GM13976 (cell line): ENCODE measurements around the gene ZBTB43.

Experiments used
- DNase-seq: peaks from one replicate; pipeline ENCODE4 v3.0.0; 2012; ENCODE audit warnings: low spot score
- CTCF ChIP-seq: IDR thresholded peaks from 2 replicates; pipeline ENCODE4 v1.5.1; 2012; ENCODE audit warnings: borderline replicate concordance, mild to moderate bottlenecking; ENCODE audit not compliant: insufficient read depth; ENCODE audit errors: extremely low read depth, missing control alignments, control extremely low read depth
- in situ Hi-C: fragments of 300-500 bp; cut with MboI; formaldehyde crosslinking; loops from one replicate; pipeline ENCODE4 v1.12.0; 2022; ENCODE audit warnings: low sequenced_read_pairs, mixed read lengths, inconsistent platforms; ENCODE audit not compliant: unreplicated experiment

The ZBTB43 gene

GRCh38 chr9:126882746-126883145 lies 77.9 kb downstream of the ZBTB43 start:
- in situ Hi-C loops: no loop called here

GRCh38 chr9:126883636-126884035 lies 78.8 kb downstream of the ZBTB43 start:
- TF ChIP-seq CTCF: no peak
- DNase-seq: no peak
- in situ Hi-C loops: no loop called here

More at GRCh38 chr9:126882746-126883145, 77.9 kb downstream of the ZBTB43 start:
- no peak for DNase-seq
- no peak for TF ChIP-seq CTCF

GRCh38 chr9:126885131-126885641 lies 80.3 kb downstream of the ZBTB43 start:
- in situ Hi-C loops: no loop called here
- no peak for DNase-seq
- TF ChIP-seq CTCF: no peak

GRCh38 chr9:126886034-126886822 lies 81.4 kb downstream of the ZBTB43 start:
- in situ Hi-C loops: no loop called here
- DNase-seq: no peak
- TF ChIP-seq CTCF: no peak

- in situ Hi-C loops: no loop called here
- DNase-seq: no peak
- no peak for TF ChIP-seq CTCF
Measured at GRCh38 chr9:126886897-126887296, 82.1 kb downstream of the ZBTB43 start.
